HG03064 (cell line): Measurements from ENCODE around the gene NUDT14.

Experiments used
- ATAC-seq: cut with Tn5 transposase; IDR thresholded peaks from one replicate; pipeline ENCODE4 v1.9.1; 2021; ENCODE audit warnings: low read depth; ENCODE audit not compliant: unreplicated experiment

The NUDT14 gene

DNA sequence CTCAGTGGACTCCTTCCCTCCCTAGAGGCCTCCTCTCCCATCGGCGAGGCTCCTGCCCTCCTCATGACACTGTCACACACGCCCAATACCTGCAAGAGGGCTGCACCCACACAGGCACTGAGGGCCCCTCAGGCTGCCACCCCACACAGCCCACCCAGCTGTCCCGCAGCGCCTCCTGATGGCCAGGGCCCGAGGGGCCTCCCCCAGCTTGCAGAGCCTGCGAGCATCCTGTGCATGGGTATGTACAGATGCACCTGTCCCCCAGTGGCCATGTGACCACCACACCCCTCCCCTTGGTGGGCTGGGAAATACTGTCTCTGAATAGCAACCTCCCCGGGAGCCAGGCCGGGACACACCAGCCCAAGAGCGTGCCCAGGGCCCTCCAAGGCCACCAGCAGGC, 19.0 kb upstream of the NUDT14 start:
- ATAC-seq = no peak

DNA sequence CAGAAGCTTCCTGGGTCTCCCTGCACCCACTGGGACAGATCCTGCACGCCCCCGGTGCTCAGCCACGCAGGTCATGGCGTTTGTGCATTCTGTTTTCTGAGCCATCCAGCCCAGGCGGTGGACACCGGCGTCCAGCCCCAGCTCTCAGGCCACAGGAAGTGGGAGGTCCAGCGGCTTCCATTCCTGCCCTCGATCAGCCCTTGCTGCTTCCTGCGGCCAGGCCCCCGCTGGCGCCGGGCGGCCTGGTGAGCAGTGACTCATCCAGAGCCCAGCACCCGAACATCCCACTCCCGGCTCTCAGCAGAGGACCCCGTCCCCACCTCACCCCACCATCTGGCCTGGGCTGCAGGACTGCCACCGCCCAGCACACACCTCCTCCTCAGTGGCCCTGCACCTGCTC, 18.0 kb upstream of the NUDT14 start:
- no peak for ATAC-seq

DNA sequence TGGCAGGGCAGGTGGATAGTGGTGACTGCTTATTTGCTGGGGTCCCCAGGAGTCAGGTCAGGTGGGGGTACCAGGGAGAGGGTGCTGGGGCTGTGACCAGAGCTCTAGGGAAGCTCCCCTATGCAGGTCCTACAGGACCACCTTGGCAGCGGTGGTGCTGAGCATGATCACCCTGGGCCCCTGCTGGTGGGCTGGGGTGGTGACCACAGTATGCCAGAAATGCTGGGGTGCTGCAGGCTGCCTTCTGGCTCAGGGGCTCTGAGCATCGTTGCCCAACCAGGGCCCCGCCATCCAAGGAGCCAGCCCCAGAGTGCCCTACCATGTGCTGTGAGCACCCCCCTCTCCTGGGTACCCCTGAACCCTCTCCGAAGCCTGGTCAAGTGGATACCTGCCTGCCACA, 17.5 kb upstream of the NUDT14 start:
- ATAC-seq = no peak

DNA sequence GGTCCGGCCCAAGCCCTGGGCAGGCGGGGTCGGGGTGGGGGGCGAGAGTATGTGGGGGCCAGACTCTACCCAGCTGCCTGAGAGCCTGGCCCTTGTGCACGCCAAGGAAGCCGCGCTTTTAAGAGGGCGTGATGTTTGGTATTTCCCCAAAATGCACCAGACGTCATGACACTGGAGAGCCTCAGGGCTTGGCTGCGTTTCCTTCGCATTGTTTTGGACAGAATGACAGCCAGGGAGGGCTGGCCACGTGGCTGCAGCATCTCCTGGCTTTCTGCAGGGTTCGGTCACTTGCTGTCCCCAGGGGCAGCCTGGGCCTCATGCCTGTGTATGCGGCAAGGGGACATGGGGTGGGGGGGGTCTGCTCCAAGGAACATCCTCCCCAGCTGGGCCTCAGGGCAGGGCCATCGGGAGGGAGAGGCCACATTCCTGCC, 16.1 kb upstream of the NUDT14 start:
- ATAC-seq = no peak

DNA sequence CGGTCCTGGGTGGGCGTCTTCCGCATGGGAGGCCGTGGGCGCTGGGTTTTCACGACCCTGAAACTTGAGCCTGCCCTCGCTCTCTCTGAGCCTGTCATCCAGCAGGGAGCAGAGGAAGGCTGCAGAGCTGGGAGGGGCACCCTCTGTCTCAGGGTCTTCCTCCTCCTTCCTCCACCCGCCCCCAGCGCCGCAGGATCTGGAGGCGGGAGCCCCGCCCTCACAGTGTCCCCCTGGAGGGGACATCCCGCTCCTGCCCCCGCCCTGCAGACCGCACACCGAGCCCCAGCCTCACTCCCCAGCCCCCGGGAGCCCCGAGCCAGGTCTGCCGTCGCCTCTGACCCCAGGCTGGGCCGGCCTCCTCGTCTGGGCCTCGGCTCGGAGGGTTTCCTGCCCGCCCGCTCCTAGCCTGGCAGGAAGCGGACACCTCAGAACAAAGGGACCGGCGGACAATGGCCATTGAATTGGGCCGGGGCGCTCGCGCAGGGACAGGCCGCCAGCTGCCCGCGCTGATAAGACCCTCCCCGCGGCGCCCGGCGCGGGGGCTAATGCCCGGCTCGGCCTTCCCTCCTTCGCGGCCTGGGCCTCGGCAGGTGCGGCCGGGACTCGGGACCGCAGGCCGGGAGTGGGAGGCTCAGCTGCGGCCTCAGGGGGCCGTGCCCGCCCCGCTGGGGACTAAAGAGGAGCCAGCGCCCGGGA, 15.3 kb upstream of the NUDT14 start:
- ATAC-seq = no peak

DNA sequence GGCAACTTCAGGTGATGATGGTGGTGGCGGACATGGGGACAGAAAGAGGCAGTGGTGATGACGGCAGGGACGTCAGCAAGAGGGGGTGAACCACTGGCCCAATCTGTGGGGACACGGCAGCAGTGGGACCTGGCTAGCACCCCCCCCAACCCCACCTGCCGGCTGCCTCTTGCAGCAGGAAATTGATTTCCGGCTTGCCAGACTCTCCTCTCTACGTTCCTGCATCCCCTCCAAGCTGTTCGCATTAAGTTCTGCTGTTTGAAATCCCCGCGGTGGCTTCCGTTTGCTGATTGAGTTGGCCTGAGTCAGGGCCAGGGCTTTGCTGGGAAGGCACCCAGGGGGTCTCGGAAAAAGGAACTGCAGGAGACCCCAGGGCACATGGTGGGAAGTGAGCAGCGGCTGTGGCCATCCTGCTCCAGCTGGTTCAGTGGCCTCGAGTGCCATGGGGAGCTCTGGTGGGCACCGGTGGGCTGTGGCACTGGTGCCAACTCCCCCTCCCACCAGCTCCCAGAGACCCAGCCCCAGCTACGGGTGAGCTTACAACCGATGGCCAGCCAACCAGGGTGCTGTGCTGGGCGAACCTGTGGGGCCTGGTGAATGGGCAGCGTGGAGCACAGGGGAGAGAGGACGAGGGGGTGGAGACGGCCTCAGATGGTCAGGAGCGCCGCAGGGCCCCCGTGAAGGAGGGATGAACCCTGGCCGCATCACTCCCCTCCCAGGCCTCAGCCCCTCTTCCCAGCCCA, 14.6 kb upstream of the NUDT14 start:
- no peak for ATAC-seq

DNA sequence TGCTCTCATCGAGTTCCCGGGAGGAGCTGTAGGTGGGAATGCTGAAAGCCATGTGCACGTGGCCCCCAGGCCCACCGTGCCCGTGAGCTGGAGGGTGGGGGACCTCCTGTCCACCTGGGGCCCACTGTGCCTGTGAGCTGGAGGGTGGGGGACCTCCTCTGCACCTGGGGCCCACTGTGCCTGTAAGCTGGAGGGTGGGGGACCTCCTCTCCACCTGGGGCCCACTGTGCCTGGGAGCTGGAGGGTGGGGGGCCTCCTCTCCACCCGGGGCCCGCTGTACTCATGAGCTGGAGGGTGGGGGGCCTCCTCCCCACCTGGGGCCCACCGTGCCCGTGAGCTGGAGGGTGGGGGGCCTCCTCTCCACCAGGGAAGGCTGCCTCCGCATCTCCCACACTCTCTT, 13.9 kb upstream of the NUDT14 start:
- no peak for ATAC-seq

DNA sequence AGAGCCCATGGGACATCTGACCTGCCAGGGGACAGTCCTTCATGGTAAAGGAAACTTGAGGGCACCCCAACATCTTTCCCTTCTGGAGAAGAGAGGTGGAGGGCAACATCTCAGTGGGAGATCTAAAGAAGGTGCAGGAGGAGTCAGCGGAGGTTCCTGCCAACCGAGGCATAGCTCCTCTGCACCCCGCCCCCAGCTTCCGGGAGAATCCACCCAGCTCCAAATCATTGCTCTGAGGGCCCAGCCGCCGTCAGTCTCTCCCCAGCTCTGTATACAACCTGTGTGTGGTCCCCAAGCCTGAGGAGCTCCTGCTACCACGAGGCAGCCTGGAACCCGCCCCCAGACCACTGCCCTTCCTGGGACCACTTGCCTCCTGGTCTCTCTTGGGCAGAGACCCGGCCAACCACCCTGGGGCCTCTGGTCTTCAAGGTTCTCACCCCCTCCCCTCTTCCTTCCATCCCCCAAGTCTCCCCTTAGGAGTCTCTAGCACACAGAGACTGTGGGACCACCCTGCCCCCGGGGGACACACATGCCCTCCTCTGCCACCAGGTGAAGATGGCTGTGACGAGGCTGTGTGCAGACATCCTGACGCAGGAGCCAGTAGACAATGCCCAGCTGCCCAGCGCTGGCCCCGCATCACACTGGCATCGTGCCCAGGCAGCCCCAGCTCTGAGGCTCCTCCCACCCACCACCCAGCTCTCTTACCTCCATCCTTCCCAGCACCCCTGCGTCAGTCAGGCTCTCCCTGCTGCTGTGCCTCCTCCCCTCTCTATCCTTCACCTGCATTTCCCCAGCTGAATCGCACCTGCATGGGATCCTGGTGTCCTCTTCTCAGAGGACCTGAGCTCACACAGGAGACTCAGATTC, 13.0 kb upstream of the NUDT14 start:
- no peak for ATAC-seq

DNA sequence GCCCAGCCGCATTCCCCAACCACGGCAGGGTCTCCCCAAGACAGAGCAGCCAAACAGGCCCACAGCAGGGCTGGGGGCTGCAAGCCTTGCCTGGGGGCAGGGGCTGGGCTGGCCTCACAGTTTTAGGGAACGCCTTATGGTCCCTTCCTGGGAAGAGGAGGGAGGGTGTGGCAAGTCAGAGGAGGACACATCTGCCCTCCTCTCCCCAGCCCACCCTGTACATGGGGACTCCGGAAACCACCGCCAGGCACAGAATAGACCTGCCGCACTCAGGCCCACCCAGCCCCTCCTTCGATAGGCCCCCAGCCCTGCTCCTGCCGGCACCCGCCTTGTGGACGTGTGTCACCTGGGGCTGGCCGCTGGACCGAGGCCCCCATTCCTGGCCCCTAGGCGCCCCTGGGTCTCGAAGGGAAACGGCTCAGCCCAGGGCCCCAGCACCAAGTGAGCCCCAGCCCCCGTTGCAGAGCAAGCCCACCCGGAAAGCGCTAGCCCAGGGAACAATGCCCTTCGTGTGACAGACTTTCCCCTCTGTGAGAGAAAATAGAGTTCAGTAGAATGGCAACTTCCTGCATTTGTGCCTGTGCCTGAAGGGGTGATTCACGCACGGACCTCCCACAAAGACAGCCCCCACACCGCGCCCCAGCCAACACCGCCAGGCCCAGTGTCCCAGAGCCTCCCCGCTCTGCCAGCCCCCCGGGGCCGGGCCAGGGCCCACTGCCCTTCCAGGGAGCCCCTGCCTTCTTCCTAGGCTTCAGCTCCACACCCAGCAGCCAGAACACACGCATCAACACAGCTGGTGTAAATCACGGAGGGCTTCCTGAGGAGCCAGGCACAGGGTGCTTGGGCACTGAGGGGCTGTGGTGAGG, 12.0 kb upstream of the NUDT14 start:
- no peak for ATAC-seq

DNA sequence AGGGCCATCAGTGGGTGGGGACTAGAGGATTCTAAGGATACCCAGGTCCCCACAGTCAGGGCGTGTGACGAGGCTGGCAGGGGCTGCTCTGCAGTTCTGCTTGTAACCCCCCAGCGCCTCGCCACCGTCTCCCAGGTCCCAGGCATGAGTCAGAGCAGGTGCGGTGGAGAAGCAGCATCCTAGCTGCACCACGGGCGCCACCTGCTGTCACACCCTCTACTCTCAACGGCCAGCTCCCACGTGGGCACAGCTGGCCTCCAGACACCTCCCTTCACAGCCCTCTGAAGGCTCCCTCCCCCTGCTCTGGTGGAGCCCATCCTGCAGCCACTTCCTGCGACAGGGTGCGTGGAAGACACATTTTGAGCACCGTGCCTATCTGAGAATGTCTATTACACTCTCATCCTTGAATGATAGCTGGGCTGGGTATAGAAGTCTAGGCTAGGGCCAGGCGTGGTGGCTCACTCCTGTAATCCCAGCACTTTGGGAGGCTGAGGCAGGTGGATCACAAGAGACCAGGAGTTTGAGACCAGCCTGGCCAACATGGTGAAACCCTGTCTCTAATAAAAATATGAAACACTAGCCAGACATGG, 6.9 kb upstream of the NUDT14 start:
- no peak for ATAC-seq

DNA sequence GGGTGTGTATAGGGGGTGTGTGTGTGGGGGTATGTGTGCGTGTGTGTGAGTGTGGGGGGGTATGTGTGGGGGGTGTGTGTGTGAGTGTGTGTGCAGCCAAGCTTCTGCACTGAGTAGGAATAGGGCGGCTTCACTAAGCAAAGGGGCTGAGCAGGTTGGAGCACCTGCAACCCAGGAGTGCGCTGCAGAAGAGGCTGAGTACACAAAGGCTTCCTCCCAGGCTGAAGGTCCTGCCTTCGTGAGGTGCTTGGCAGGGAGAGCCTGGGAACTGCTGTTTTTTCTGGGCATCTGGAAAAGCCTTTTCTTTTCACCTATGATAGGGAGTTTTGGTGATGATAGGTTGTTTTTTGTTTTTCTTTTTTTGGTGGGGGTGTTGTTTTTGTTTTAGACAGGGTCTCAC, 6.0 kb upstream of the NUDT14 start:
- ATAC-seq = no peak

DNA sequence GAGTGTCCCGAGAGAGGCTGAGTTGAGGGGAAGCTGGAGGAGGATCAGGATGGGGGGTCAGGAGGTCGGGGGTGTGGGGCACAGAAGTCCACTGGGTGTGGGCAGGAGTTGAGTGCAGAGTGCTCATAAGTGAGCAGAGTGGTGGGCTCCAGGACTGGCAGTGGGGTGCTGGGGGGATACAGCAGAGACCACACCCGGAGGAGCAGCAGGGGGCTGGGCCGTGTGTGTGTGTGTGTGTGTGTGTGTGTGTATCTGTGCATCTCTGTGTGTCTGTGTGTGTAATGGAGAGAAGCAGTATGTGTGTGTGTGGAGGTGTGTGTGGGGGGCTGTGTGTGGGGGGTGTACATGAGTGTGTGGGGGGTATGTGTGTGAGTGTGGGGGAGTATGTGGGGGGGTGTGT, 4.9 kb upstream of the NUDT14 start:
- ATAC-seq = no peak

DNA sequence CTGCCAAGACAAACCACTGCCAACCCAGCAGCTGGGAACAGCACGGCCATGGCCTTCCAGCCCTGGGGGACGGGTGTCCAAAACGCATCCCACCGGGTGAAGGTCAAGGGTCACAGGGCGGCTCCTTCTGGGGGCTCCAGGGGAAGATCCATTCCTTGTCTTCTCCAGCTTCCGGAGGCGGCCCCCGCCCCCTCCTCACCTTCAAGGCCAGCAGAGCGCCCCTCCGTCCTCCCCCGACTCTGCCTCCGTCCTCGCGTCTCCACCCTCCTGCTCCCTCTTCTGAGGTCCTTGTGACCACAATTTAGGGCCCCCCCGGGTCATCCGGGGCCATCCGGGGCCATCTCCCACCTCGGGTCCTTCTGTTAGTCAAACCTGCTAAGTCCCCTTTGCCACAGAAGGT, 3.9 kb upstream of the NUDT14 start:
- no peak for ATAC-seq

DNA sequence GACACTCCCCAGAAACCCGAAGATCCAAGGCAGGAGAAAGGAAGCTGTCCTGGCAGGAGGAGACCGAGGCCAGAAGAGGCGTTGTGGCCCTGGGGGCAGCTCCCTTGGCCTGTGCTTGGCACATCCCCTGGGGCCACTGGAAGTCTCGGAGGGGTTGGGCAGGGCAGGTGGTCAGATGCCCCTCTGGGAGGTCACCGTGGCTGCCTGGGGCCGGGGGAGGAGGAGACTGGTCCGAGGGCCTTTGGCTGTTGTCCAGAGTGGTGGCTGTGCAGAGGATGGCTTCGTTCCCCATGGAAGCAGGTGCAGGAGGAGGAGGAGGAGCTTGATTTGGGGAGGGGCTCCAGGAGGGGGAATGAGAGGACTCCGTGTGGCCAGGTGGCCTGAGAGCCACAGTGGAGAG, 3.3 kb upstream of the NUDT14 start:
- ATAC-seq = no peak

DNA sequence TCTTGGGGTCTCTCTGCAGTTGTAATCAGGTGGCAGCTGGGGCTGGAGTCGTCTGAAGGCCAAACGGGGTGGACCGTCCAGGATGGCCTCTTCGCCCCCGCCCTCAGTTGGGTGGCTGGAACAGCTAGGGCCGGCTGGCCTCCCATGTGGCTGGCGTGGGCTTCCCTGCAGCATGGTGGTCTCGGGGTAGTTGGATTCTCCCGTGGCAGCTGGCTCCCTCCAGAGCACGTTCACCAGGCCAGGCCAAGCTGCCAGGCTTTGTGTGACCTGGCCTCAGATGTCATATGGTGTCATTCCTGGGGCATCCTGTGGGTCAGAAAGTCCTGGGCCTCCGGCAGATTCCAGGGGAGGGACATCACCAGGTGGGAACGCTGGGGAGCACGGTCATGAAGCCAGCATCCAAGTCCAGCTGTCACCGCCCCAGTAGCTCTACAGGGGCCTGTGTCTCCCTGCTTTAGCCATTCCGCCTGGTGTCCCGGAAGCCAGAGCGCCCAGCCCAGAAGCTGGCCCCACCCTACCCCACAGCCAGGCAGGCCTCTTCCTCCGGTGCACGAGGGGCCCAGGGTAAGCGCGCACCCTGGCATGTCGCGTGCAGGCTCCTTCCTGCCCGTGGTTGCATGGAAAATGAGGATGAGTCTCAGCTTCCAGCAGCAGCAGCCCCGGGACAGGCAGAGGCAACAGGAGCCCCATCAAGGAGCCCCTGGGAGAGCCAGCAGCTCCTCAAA, 1.3 kb upstream of the NUDT14 start:
- no peak for ATAC-seq

DNA sequence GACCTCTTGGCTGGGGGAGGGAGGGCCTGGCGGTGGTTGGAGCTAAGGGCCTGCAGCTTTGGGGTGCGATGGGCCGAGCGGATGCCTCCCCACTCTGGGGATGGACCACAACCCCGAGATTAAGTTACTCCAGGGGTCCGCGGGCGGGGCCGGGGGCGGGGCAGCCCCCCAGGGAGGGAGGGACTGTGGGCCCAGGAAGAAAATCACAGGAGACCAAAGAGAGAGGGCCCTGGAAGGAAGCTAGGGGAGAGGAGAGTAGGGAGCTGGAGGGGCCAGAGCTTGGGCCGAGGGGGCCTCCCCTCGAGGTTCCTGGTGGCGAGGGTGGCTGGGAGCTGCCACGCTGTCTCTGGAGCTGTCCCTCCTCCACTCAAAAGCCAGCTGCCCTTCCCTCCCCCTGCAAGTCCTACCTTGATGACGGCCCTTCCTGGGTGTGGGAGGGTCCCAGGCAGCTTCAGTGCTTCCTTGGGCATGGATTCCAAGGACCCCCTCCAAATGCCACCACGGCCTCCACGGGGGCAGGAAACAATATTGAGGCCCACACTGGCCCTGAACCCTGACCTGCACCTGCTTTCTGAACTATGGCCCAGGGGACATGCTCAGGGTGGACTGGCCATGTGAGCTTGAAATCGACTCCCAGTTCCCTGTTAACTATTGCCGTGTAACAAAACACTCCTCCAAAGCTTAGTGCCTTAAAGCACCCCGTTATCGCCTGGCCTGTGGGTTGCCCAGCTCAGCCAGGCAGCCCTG, 610 bp upstream of the NUDT14 start:
- peak; percentile 14 for ATAC-seq

DNA sequence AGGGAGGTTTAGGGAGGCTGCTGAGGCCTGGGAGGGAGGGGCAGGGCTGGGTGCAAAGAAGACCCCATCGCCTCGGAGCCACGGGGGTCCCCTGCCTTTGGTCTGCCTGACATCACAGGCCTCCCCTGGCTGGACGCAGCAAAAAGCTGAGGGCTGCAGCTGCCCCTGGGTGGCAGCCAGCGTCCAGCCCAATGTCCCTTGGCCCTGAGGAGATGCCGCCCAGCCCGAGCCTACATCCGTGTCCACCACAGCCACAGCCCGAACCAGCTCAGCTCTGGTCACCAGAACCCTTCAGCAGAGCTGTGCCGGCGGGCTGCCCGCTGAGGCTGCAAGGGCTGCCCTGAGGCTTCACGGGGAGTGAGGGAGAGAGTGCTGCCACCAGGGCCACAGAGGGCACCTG, 1.9 kb downstream of the NUDT14 start:
- no peak for ATAC-seq

DNA sequence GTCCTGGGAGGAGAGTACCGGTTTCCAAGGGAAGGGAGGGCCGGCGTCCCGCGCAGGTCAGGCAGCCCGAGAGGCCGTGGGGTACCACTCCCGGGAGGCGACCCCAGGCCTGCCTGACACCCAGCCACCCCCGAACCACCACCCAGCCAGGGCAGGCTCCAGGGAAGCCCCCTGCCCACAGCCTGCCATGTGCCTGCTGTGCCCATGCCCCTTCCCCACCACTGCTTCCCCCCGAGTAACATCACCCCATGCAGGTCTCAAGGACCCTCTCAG, 2.3 kb downstream of the NUDT14 start:
- no peak for ATAC-seq
